Measurements from ENCODE around the gene TEKT1. TPM values are rescaled to one million over a fixed set of nuclear protein-coding genes. Genes with fewer than 3 reads are reported as not detected.

Gene TEKT1
- total RNA-seq, 1 experiment from 2014 or later, result not detected

- CTCF ChIA-PET, result no interaction called here
These were observed 26.4 kb upstream of the TEKT1 start for GRCh38 chr17:6857904-6858303.

GRCh38 chr17:6857336-6857735, 25.8 kb upstream of the TEKT1 start:
- no peak overlapping the region for H3K4me3 ChIP-seq (replicated peaks in 1 of 2; ENCODE audit: low read depth in 1 of 2, low read length in 2 of 2)
- ATAC-seq (no peak), DNase-seq (ENCODE audit: low read depth, low spot score) (no peak)
- no peaks in the 10 kb centered on the region for H4K20me1 ChIP-seq (ENCODE audit: insufficient read depth)
- POLR2A ChIA-PET, result no interaction called here
- peaks cover 87% of the 10 kb centered on the region for H3K79me2 ChIP-seq (ENCODE audit: insufficient read depth, low read length)
- RAD21 ChIA-PET (ENCODE audit: low non-redundant PET in 1 of 2, low total read pairs in 2 of 2, uncharacterized antibody in 2 of 2, unreplicated experiment in 2 of 2), result no interaction called here
- CTCF ChIA-PET, result no interaction called here
- H3K36me3 ChIP-seq (ENCODE audit: control insufficient read depth in 1 of 2, insufficient read depth in 2 of 2, low read length in 2 of 2), result peaks cover 4 to 18% of the 10 kb centered on the region in 2 experiments; a peak in 2 of 4 replicates
- H3K9ac ChIP-seq (ENCODE audit: low read length), result no peak overlapping the region
- H2AFZ ChIP-seq (ENCODE audit: low read depth, low read length, poor library complexity, severe bottlenecking), result no peak overlapping the region
- no peaks in the 10 kb centered on the region for H3K9me3 ChIP-seq (ENCODE audit: control insufficient read depth in 1 of 2, insufficient read depth in 1 of 2, low read depth in 1 of 2, low read length in 2 of 2)
- H3K9me2 ChIP-seq (ENCODE audit: insufficient read depth), result no peaks in the 10 kb centered on the region
- no peaks in the 10 kb centered on the region for H3K27me3 ChIP-seq (ENCODE audit: insufficient read depth, low read length)
- H3K4me2 ChIP-seq (ENCODE audit: low read length), result no peak overlapping the region
- no TSS peak for BruUV-seq (replicated peaks)
- no peak for TF ChIP-seq SIN3A (IDR thresholded peaks at IDR 0.05; ENCODE audit: low read depth)
- TF ChIP-seq POLR2AphosphoS5 (IDR thresholded peaks at IDR 0.05; ENCODE audit: low read depth, low read length), result no peak
- TF ChIP-seq SRF (IDR thresholded peaks at IDR 0.05; ENCODE audit: low read depth), result no peak
- no peak for TF ChIP-seq YY1 (IDR thresholded peaks at IDR 0.05; ENCODE audit: extremely low read depth, insufficient replicate concordance, low read depth, low read length)
- peaks cover 7 to 19% of the 10 kb centered on the region in 2 experiments; a peak in 3 of 4 replicates for H3K4me1 ChIP-seq (ENCODE audit: control insufficient read depth in 1 of 2, insufficient read depth in 2 of 2, low read length in 2 of 2)
- H3K27ac ChIP-seq (ENCODE audit: low read depth, low read length), result no peak overlapping the region
- intact Hi-C loops (cut with micrococcal nuclease), result no loop called here

More at GRCh38 chr17:6857904-6858303, 26.4 kb upstream of the TEKT1 start:
- no peak overlapping the region for H3K27ac ChIP-seq (ENCODE audit: low read depth, low read length)
- peaks cover 7 to 19% of the 10 kb centered on the region in 2 experiments; a peak in 3 of 4 replicates for H3K4me1 ChIP-seq (ENCODE audit: control insufficient read depth in 1 of 2, insufficient read depth in 2 of 2, low read length in 2 of 2)
- no peak overlapping the region for H2AFZ ChIP-seq (ENCODE audit: low read depth, low read length, poor library complexity, severe bottlenecking)
- no TSS peak for BruUV-seq (replicated peaks)
- intact Hi-C loops (cut with micrococcal nuclease), result no loop called here
- H3K4me3 ChIP-seq (replicated peaks in 1 of 2; ENCODE audit: low read depth in 1 of 2, low read length in 2 of 2), result no peak overlapping the region
- ATAC-seq (no peak), DNase-seq (ENCODE audit: low read depth, low spot score) (no peak)
- TF ChIP-seq ZFX (IDR thresholded peaks at IDR 0.05) (no peak), EZH2phosphoT487 (IDR thresholded peaks at IDR 0.05; ENCODE audit: borderline replicate concordance) (no peak), RAD21 (IDR thresholded peaks at IDR 0.05; ENCODE audit: low read depth) (no peak)
- H3K9me3 ChIP-seq (ENCODE audit: control insufficient read depth in 1 of 2, insufficient read depth in 1 of 2, low read depth in 1 of 2, low read length in 2 of 2), result no peaks in the 10 kb centered on the region
- H3K9me2 ChIP-seq (ENCODE audit: insufficient read depth), result no peaks in the 10 kb centered on the region
- ChIA-PET POLR2A (no interaction called here), RAD21 (ENCODE audit: low non-redundant PET in 1 of 2, low total read pairs in 2 of 2, uncharacterized antibody in 2 of 2, unreplicated experiment in 2 of 2) (no interaction called here)
- H3K9ac ChIP-seq (ENCODE audit: low read length), result no peak overlapping the region
- peaks cover 4 to 18% of the 10 kb centered on the region in 2 experiments; a peak in 2 of 4 replicates for H3K36me3 ChIP-seq (ENCODE audit: control insufficient read depth in 1 of 2, insufficient read depth in 2 of 2, low read length in 2 of 2)
- H3K27me3 ChIP-seq (ENCODE audit: insufficient read depth, low read length), result no peaks in the 10 kb centered on the region
- peaks cover 93% of the 10 kb centered on the region for H3K79me2 ChIP-seq (ENCODE audit: insufficient read depth, low read length)
- H3K4me2 ChIP-seq (ENCODE audit: low read length), result no peak overlapping the region
- no peaks in the 10 kb centered on the region for H4K20me1 ChIP-seq (ENCODE audit: insufficient read depth)
